ENCODE data around the gene CARF.
"Not testable (repeated sequence)": the region's sequence is repeated elsewhere in the genome, so short reads cannot be mapped to it uniquely, and the experiment has no call there.

Gene CARF

GRCh38 chr2:202934456-202934855 lies 22.4 kb downstream of the CARF start:
- DNase-seq = no peak

- DNase-seq = no peak
Measured at GRCh38 chr2:202938960-202939359, 26.9 kb downstream of the CARF start.

DNA sequence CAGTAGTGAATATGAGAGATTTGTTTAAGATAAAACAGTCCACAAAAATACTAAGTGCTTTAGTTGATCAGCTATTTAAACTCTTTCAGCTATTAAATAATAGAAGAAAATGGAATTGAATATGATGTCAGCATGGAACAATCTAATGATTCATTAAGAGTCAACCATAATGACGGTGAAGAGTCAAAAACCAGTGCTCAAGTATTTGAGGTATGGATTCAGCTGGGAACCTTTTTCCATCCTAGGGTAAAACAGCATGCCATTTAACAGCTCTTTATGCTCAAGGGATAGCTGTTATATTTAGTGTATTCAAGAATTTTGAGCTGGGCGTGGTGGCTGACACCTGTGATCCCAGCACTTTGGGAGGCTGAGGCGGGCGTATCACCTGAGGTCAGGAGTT lies 29.7 kb downstream of the CARF start:
- DNase-seq = no peak

DNA sequence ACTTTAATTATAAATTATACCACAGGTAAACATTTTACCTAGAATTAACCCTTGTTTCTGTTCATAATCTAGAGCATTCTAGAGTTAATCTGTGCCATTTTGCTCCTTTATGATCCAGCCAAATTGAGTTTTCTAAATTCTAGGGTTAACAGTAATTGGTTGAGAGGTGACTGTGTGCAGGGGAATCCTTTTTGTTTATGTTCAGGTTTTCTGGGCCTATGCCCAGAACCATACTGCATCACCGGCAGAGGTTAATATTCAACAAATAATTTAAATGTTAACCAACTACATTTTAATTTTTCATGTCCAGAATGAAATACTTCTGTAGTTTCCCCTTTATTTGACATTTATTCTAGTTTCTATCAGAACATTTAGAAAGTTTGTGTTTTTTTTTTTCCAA lies 32.3 kb downstream of the CARF start:
- no peak for DNase-seq

DNA sequence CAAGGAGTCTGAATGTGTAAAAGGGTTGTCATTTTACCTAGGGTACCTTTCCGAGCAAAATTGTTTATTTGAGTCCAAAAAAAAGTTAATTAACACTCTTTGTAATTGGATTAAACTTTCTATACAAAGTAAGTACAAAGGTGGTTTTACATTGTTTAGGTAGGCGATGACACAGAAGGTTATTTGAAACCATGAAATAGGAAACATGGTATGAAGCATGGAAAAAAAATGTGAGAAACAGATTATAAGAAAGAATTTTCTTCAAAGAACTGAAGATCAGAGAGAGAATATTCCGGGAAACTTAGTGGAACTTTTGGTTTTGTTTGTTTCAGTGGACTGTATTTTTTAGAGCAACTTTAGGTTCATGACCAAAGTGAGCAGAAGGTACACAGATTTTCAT lies 32.7 kb downstream of the CARF start:
- no peak for DNase-seq

DNA sequence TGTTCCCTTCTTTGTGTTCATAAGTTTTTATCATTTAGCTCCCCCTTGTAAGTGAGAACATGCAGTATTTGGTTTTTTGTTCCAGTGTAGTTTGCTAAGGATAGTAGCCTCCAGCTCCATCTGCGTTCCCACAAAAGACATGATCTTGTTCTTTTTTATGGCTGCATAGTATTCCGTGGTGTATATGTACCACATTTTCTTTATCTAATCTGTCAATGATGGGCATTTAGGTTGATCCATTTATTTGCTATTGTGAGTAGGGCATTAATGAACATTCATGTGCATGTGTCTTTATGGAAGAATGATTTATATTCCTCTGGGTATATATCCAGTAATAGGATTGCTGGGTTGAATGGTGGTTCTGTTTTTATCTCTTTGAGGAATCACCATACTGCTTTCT lies 33.4 kb downstream of the CARF start:
- no peak for DNase-seq

- DNase-seq = not testable (repeated sequence)
Measured at GRCh38 chr2:202949333-202949732, 37.3 kb downstream of the CARF start.

GRCh38 chr2:202950592-202950991 lies 38.5 kb downstream of the CARF start:
- DNase-seq = no peak

GRCh38 chr2:202960524-202960923 lies 48.4 kb downstream of the CARF start:
- DNase-seq = no peak

DNA sequence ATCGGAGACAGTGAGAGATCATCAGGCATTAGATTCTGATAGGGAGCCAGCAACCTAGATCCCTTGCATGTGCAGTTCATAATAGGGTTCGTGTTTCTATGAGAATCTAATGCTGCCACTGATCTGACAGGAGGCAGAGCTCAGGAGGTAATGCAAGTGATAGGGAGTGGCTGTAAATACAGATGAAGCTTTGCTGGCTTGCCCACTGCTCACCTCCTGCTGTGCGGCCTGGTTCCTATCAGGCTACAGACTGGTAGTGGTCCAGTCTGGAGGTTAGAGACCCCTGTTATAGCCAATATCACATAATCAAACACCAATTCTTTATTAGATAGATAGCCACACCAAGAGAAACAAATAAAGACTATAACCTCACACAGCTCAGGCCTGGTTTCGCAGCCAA lies 51.6 kb downstream of the CARF start:
- no peak for DNase-seq

- no peak for DNase-seq
Measured at GRCh38 chr2:202965810-202966460, 53.9 kb downstream of the CARF start.

- DNase-seq = not testable (repeated sequence)
Measured at GRCh38 chr2:202969404-202969803, 57.3 kb downstream of the CARF start.

DNA sequence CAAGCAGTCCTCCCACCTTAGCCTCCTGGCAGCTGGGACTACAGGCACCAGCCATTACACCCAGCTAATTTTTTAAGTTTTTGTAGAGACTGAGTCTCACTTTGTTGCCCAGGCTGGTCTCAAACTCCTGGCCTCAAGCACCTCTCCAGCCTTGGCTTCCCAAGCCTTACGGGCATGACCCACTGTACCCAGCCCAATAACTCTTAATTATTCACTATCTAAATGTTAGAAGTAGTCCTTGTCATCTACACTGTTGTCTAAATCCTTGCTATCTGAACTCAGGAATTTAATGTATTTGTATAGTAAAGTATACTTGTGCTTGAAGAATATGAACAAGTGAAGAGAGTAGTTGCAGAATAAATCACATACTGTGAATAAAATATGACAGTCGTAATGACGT lies 64.7 kb downstream of the CARF start:
- DNase-seq = no peak

GRCh38 chr2:202982779-202983491 lies 70.9 kb downstream of the CARF start:
- DNase-seq = no peak

DNA sequence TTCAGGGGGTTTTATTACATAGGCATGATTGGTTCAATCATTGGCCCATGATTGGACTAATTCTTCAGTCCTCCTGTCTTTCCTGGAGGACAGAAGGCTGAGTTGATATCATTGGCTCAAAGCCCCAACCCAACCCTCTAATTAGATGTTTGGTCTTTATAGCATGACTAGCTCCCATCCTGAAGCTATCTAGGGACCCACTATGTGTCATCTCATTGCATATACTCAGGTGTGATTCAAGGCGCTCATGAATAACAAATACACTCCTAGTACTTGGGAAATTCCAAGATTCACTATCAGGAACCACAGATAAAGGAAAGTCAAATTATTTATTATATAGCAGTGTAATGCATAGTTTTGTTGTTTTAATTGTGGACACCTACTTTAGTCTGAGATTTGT lies 77.7 kb downstream of the CARF start:
- DNase-seq = no peak

- no peak for DNase-seq
Measured at GRCh38 chr2:202990501-202990900, 78.4 kb downstream of the CARF start.

GRCh38 chr2:202997113-202997512 lies 85.0 kb downstream of the CARF start:
- not testable (repeated sequence) for DNase-seq

GRCh38 chr2:203002054-203002821 lies 90.2 kb downstream of the CARF start:
- DNase-seq = no peak

DNA sequence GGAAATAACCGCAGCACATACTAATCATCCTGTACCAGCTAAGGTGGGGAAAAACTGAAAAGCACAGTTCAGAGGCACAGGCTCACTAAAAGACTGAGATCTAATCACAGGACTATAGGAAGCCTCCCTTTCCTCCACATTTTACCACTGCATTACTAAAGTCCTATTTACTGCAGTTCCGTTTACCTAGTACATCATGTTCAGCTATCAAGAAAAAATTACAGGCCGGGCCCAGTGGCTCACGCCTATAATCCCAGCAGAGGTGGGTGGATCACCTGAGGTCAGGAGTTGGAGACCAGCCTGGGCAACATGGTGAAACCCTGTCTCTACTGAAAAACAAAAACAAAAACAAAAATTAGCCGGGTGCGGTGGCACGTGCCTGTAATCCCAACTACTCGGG lies 91.6 kb downstream of the CARF start:
- no peak for DNase-seq

- peak; percentile 85 for DNase-seq
Measured at GRCh38 chr2:203014456-203015199, 102.6 kb downstream of the CARF start, which contains the start of gene NBEAL1. TSS of gene NBEAL1 (plus strand) at chr2:203014875. CDS start at chr2:203016385, 1,510 bp downstream.

- no peak for DNase-seq
Measured at GRCh38 chr2:203016716-203017115, 104.6 kb downstream of the CARF start.

DNA sequence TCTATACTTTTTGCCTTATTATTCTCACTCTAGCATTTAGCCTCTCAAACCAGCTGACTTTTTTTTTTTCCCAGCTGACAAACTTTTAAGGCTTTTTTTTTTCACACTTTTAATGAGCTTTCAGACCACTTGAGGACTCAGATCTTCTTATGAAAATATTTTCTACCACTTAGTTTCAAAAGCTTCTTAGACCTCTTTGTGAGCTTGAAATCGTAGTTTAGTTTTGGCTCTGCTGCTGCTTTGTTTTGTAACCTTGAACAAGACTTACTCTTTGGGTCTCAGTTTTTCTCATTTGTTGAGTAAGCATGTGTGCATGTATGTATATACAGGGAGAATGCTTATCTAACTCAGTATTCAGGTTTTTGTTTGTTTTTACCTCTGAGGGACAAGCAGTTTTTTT lies 106.1 kb downstream of the CARF start:
- no peak for DNase-seq

GRCh38 chr2:203019142-203019541 lies 107.1 kb downstream of the CARF start:
- DNase-seq = no peak

Data from NCI-H2081 treated with DMSO at 0.1 percent for 48 hours (cell line).